ENCODE results near the gene AMFR.

Gene AMFR

DNA sequence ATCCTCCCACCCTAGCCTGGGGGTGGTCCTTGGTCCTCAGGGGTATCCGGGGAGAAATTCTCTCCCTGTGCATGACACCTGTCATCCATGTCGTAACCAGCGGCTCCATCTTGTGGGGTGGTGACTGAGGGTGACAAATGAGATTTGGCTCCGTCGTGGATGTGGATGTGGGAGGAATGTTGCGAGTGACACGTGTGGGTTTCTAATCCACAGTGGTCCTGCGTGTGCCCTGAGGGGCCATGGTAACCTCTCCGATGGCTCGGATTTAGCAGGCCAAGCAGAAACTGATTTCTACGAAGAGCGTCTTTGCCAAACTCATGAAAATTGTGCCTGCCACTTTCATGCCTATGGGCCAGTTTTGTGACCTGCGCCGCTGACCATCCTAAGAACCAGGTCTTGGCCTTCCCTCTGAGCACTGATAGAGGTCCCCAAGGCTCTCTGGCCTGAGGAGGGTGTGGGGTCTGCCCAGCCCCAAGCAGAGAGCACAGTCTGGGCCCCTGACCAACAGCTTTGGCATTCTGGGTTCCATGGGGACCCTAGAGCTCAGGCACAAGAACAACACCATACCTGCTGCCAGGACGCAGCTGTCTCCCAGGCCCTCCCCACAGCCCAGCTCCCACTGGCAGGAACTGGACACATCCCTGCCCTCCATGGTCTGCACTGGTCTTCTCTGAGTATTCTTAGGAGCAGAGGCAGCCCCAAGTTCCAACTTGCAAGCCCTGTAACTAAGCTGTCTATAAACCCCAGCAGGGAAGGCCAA, 79.0 kb downstream of the AMFR start:
- TF ChIP-seq ZNF274 (IDR thresholded peaks at IDR 0.05; ENCODE audit: low read depth, low read length), result no peak
- no peak overlapping the region for H3K4me3 ChIP-seq (ENCODE audit: low read length)

DNA sequence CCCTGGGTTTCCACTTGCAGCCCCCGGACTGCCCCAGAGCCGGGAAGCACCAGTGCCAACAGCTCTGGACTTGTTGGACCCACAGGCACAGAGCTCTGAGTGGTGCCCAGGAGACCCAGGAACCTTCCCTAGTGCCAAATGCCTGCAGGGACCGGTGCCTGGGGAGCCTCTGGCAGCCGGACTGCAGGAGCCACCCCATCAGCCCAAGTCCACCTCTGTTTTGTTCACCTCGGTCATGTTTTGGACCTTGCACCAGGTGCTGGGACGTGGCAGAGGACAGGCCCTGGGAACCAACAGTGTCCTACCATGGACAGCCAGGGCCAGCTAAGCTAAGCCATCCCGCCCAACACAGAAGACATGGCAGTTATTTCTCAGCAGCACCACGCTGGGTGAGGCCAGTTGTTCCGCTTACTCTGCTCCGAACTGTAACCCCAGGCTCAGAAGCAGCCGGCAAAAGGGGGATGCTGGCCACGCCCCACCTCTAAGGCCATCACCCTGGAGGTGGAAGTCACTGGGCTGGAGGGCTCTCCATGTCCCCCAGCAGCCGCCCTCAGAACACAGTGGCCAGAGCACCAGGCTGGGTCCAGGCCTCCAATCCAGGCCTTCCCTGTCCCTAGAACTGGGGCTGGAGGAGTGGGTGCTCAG, 79.8 kb downstream of the AMFR start:
- no peak overlapping the region for H3K4me3 ChIP-seq (ENCODE audit: low read length)
- TF ChIP-seq ZNF274 (IDR thresholded peaks at IDR 0.05; ENCODE audit: low read depth, low read length), result no peak

DNA sequence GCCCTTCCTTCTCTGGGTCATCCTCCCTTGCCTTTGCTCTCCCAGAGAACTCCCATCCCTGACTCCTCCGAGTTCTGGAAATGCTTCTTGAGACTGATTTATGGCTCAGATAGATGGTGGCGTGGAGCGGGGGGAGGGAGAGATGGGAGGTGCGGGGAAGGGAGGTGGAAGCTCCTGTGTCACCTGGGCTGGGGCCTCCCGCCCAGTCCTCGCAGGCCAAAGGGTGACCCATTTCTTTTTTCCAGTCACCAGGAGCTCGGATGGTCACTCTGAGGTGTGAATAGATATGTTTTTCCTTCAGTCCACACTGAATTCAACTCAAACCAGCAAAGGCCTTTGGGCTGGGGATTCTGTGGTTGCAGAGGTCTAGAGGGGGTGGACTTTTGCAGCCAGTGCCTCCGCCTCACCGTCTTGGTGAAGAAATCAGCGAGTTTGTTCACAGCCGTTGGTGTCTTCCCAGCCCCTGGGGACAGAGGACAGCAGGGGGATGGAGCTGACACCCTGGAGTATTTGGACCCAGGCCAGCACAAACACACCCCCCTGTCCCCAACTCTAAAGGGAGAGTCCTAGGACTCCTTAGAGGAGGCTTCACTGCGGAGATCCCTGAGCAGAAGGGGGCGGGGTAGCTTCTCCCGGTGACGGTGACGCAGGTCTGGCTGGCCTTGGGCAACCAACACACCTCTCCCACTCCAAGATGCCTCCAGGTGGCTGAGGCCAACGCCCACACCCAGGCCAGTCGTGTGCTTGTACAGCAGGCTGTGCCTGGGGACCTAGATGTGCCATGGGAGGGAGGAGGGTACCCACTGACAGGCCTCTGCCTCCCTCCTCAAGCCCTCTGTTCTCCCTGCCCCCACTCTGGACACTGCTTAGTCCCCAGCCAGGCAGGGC, 80.6 kb downstream of the AMFR start:
- no peak for TF ChIP-seq ZNF274 (IDR thresholded peaks at IDR 0.05; ENCODE audit: low read depth, low read length)
- no peak overlapping the region for H3K4me3 ChIP-seq (ENCODE audit: low read length)

DNA sequence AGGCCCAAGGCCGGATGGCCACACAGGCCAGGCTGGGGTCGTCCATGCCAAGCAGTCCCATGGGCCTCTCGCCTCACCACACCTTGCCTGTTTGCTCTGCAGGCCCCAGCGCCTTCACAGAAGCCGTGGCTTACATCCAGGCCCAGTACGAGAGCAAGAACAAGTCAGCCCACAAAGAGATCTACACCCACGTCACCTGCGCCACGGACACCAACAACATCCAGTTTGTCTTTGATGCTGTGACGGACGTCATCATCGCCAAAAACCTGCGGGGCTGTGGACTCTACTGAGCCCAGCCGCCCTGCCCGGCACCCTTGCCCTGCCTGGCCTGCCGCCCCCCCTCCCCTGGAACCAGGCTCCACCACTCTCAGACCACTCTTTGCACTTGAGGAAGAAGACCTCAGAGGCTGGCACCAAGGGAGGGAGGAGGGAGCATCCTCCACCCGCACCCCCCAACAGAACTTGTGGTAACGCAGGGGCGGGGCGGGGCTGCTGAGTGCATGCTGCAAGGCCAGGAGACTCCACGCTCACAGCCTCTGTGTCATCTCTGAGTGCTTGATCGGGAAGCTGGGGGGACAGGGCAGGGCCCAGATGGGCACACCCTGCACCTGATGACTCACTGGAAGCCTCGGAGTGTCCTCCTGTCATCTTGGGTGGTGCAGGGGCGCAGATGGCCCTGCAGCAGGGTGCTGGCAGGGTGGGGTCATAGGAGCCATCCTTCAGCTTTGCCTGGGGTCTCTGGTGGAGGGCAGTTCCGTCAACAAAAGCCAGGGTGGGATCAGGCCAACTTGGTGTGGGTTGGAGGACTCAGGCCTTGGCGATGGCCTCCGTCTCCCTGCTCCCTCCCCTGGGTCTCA, 81.5 kb downstream of the AMFR start:
- no peak for TF ChIP-seq ZNF274 (IDR thresholded peaks at IDR 0.05; ENCODE audit: low read depth, low read length)
- H3K4me3 ChIP-seq (ENCODE audit: low read length), result no peak overlapping the region

DNA sequence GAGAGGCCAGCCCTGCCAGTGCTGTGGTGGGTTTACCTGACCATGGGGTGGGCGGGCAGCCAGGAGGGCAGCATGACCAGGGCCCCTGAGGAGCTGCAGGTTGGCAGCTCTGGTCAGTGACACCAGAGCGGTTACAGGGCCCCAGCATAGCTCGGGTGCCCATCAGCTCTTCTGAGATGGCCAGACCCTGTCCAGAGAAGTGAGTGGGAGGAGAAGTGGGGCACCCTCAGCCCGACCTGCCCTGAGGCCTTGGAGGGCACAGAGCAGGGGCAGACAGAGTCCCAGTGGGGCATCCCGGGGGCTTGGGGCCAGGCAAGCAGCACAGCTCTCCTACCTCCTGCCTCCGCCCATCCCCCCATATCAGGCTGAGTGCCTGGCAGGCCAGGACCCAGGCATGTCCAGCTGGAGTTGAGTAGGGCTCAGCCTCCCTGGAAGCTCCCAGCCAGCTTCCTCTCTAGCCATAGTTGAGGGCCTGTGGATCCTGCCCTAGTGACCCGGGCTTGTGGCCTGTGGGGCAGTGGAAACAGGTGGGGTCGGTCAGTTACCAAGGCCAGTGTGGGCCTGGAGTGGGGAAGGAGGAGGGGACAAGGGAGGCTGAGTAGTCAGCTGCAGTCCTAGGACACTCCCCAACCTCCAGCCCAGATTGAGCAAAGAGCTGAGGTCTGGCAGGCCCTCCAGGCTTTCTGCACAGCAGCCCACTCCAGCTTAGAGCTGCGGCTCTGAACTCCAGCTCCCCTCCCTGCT, 83.5 kb downstream of the AMFR start:
- no peak for TF ChIP-seq ZNF274 (IDR thresholded peaks at IDR 0.05; ENCODE audit: low read depth, low read length)

DNA sequence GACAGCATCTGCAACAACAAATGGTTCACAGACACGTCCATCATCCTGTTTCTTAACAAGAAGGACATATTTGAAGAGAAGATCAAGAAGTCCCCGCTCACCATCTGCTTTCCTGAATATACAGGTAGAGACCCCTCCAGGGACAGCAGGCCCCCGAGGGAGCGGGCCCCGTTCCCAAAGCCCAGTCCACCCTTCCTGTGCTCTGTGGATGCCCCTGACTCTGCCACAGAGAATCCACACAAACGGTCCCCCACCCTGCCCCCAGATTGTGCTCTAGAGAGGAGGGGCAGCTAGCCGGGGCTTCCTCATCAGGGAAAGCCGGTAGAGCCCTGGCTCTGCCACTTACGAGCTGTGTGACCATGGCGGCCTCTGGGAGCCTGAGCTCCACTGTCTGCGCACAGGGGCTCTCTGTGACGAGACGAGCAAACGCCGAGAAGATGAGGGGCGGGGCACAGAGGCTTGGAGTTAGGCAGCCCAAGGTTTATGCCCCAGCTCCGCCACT, 84.4 kb downstream of the AMFR start:
- TF ChIP-seq ZNF274 (IDR thresholded peaks at IDR 0.05; ENCODE audit: low read depth, low read length), result no peak
- H3K4me3 ChIP-seq (ENCODE audit: low read length), result no peak overlapping the region

More for the DNA sequence above, 83.5 kb downstream of the AMFR start:
- H3K4me3 ChIP-seq (ENCODE audit: low read length), result no peak overlapping the region

DNA sequence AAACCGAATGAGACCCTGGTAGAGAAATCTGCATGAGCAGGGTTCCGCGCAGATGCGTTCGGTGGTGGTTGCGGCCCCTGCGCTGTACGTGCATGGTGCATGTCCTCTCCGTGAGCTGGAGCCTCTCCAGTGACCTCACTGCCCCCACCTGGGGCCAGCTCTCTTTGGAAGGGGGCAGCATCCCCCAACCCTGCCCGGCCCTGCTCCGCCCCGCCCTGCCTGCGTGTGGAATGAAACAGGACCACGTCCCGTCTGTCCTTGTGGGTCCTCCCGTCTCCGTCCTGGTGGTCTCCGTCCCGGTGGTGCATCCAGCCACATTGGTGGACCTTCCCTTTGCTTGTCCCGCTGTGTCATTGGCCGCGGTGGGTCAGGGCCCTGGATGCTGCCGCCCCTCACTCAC, 84.9 kb downstream of the AMFR start:
- no peak for TF ChIP-seq ZNF274 (IDR thresholded peaks at IDR 0.05; ENCODE audit: low read depth, low read length)
- no peak overlapping the region for H3K4me3 ChIP-seq (ENCODE audit: low read length)

DNA sequence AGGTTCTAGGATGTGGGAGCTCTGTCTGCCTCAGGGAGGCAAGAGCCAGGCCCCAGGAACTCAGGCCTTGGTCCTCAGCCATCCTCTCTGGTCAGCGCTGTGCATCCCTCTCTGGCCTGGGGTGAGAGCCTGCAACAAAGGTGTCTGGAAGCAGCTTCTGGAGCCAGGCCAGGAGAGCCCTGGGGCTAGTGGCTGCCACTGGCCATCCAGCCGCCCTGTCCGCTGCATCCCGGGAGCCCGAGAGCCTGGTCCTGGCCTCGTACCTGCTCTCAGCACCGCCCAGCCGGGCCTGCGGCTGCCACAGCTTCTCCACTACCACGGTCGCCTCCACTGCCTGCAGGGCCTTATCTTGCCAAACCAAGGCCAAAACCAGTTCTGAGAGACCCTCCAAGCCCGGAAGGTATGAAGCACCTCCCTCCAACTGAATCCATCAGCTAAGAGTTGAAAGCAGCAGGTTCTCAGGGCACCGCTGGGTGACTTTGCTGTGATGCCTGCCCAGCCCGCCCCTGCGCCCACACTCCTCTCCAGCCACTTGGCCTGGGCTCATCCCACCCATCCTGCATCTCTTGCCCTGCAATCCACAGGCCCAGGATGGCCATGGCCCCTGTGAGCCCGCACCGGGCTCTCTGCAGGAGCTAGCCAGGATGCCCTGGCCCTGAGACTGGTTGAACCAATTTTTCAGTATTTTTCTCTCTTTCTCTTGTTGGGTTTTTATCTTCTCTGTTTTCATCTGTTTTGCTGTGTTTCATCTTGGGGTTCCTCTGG, 85.7 kb downstream of the AMFR start:
- H3K4me3 ChIP-seq (ENCODE audit: low read length), result no peak overlapping the region
- TF ChIP-seq ZNF274 (IDR thresholded peaks at IDR 0.05; ENCODE audit: low read depth, low read length), result no peak

DNA sequence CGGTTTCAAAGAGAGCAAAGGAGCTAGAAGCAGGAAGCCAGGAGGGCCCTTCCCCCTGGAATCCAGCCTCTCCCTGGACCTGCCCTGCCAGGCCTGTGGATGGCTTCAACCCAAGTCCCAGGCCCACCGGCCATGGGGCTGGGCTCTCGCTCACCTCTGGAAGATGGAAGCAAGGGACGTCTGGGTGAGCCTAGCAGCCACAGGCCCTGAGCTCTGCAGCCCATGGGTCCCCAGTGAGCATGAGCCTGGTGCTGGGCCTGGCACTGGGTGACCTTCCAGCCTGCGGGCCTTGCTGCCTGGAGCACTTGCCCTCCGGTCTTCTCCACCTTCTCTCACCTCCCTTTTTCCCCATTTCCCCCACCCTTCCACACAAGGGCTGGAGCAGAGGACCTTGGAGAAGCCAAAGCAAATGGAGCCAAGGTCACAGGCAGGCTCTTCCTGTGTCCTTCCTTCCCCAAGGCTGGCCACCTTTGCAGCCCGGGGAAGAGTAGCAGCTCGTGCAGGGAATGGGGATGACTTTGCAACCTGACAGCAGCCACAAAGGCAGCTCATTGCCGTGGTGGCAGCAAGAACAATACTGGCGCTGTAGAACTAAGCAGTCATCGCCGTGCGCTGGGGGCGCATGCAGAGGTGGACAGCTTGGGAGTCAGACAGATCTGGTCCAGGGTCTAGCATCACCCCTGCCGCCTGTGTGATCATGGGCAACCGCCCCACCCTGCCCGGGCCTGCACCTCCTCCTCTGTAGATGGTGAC, 86.6 kb downstream of the AMFR start:
- H3K4me3 ChIP-seq (ENCODE audit: low read length), result no peak overlapping the region
- no peak for TF ChIP-seq ZNF274 (IDR thresholded peaks at IDR 0.05; ENCODE audit: low read depth, low read length)

DNA sequence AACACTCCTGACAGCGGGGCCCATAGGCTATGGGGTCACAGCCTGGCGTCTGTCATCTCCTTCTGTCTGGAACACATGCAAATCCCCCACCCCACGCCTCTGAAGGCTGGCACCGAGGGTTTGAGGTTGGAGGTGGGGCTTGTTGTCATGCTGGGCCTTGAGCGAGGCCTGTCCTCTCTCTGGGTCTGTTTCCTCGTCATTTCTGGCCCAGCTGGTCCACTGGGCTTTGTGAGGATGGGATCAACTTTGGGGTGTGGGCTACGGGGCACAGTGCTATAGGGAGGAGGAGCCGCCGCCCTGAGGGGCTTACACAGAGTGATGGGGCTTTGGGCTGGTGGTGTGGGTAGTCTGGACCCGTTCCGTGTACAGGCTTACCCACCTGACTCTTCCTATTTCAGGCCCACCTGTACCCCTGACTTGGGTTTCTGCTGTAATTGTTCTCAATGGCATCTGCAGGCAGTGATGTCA, 87.5 kb downstream of the AMFR start:
- TF ChIP-seq ZNF274 (IDR thresholded peaks at IDR 0.05; ENCODE audit: low read depth, low read length), result no peak
- no peak overlapping the region for H3K4me3 ChIP-seq (ENCODE audit: low read length)

DNA sequence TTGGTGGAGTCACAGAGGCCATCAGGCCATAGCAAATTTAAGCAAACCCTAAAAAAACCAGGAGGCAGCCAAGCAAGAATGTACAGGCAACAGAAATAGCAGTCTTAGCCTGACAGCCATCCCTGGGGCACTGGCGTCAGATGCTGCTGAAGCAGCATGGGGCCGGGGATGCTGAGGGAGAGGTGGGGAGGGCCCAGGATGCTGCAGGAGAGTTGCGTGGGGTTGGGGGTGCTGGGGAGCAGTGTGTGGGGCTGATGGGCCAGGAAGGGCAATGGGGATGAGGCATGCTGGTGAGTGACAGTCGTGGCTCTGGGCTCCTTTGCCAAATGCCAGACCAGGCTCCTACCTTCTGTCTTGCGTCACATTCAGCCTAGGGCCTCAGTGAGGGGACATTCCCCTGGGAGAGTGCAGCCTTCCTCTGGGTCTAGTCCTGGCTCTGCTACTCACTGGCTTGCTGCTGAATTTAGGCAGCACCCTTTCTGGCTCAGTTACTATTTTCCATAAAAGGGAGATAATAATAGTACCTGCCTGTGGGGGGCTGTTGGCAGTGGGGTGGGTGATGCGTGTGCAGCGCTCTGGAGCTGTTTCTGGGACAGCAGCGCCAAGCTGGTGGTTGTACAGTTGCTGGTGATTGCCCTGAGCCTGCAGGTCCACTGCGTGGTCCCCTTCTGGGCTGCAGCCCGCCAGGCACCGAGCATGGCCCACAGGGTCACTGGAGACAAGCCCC, 88.1 kb downstream of the AMFR start:
- no peak for TF ChIP-seq ZNF274 (IDR thresholded peaks at IDR 0.05; ENCODE audit: low read depth, low read length)
- H3K4me3 ChIP-seq (ENCODE audit: low read length), result no peak overlapping the region
